Measurements from ENCODE around the gene NOX3.

The NOX3 gene

GRCh38 chr6:155409391-155409790 is 46.2 kb downstream of the NOX3 start:
- H3K36me3 ChIP-seq (ENCODE audit: insufficient read depth, low read length), result no peaks in the 10 kb centered on the region
- H2AFZ ChIP-seq (ENCODE audit: low read depth, low read length), result no peak overlapping the region
- no peak overlapping the region for H3K4me2 ChIP-seq (ENCODE audit: insufficient read depth, low read length)
- no peak overlapping the region for H3K27ac ChIP-seq (ENCODE audit: low read length)
- no peaks in the 10 kb centered on the region for H4K20me1 ChIP-seq (ENCODE audit: insufficient read depth, low read length)
- H3K79me2 ChIP-seq (ENCODE audit: insufficient read depth, low read length), result no peaks in the 10 kb centered on the region
- ATAC-seq (ENCODE audit: insufficient read depth, low read depth), result no peak
- H3K9ac ChIP-seq (ENCODE audit: low read depth, low read length), result no peak overlapping the region
- H3K4me3 ChIP-seq (ENCODE audit: low read depth in 1 of 2, low read length in 2 of 2), result no peak overlapping the region
- no peaks in the 10 kb centered on the region for H3K27me3 ChIP-seq (ENCODE audit: insufficient read depth, low read length, poor library complexity)
- no peaks in the 10 kb centered on the region for H3K4me1 ChIP-seq (ENCODE audit: insufficient read depth, low read length)
- H3K9me3 ChIP-seq (ENCODE audit: insufficient read depth, low read length, severe bottlenecking), result no peaks in the 10 kb centered on the region
- no peak for TF ChIP-seq EZH2 (IDR thresholded peaks at IDR 0.05; ENCODE audit: borderline replicate concordance, low read depth, low read length, severe bottlenecking)
- no peak for TF ChIP-seq CTCF (IDR thresholded peaks at IDR 0.05; ENCODE audit: borderline replicate concordance, extremely low read depth, low read length, poor library complexity, severe bottlenecking)
- no peak for DNase-seq

DNA sequence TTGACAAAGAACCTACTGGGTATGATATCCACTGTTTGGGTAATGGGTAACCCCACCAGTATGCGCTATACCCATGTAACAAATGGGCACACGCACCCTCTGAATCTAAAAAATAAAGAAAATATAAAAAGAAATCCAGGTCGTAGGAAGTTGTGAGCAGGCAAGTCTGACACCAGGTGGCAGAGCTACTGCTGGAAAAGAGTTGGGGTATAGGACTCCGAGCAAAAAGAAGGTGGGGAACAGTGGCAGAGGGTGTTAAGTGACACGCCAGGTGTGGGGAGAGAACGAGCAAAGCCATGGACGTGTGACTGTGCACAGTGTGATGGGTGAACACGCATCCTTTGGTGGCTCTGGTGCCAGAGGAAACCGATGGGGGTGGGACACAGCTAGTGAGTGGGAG is 46.7 kb downstream of the NOX3 start:
- DNase-seq (no peak), ATAC-seq (ENCODE audit: insufficient read depth, low read depth) (no peak)
- Histone ChIP-seq H4K20me1 (ENCODE audit: insufficient read depth, low read length) (no peaks in the 10 kb centered on the region), H3K4me3 (ENCODE audit: low read depth in 1 of 2, low read length in 2 of 2) (no peak overlapping the region), H3K9me3 (ENCODE audit: insufficient read depth, low read length, severe bottlenecking) (no peaks in the 10 kb centered on the region), H3K27ac (ENCODE audit: low read length) (no peak overlapping the region), H3K27me3 (ENCODE audit: insufficient read depth, low read length, poor library complexity) (no peaks in the 10 kb centered on the region), H3K4me2 (ENCODE audit: insufficient read depth, low read length) (no peak overlapping the region), H3K79me2 (ENCODE audit: insufficient read depth, low read length) (no peaks in the 10 kb centered on the region), H3K9ac (ENCODE audit: low read depth, low read length) (no peak overlapping the region), H2AFZ (ENCODE audit: low read depth, low read length) (no peak overlapping the region), H3K36me3 (ENCODE audit: insufficient read depth, low read length) (no peaks in the 10 kb centered on the region), H3K4me1 (ENCODE audit: insufficient read depth, low read length) (no peaks in the 10 kb centered on the region)
- TF ChIP-seq CTCF (IDR thresholded peaks at IDR 0.05; ENCODE audit: borderline replicate concordance, extremely low read depth, low read length, poor library complexity, severe bottlenecking), result no peak
- TF ChIP-seq EZH2 (IDR thresholded peaks at IDR 0.05; ENCODE audit: borderline replicate concordance, low read depth, low read length, severe bottlenecking), result no peak

- DNase-seq, result no peak
- Histone ChIP-seq H2AFZ (ENCODE audit: low read depth, low read length) (no peak overlapping the region), H3K79me2 (ENCODE audit: insufficient read depth, low read length) (no peaks in the 10 kb centered on the region), H3K4me2 (ENCODE audit: insufficient read depth, low read length) (no peak overlapping the region), H3K27ac (ENCODE audit: low read length) (no peak overlapping the region), H3K9ac (ENCODE audit: low read depth, low read length) (no peak overlapping the region), H3K27me3 (ENCODE audit: insufficient read depth, low read length, poor library complexity) (no peaks in the 10 kb centered on the region), H3K36me3 (ENCODE audit: insufficient read depth, low read length) (no peaks in the 10 kb centered on the region), H3K4me3 (ENCODE audit: low read depth in 1 of 2, low read length in 2 of 2) (no peak overlapping the region), H4K20me1 (ENCODE audit: insufficient read depth, low read length) (no peaks in the 10 kb centered on the region), H3K9me3 (ENCODE audit: insufficient read depth, low read length, severe bottlenecking) (no peaks in the 10 kb centered on the region), H3K4me1 (ENCODE audit: insufficient read depth, low read length) (no peaks in the 10 kb centered on the region)
- TF ChIP-seq EZH2 (IDR thresholded peaks at IDR 0.05; ENCODE audit: borderline replicate concordance, low read depth, low read length, severe bottlenecking), result no peak
- no peak for TF ChIP-seq CTCF (IDR thresholded peaks at IDR 0.05; ENCODE audit: borderline replicate concordance, extremely low read depth, low read length, poor library complexity, severe bottlenecking)
- ATAC-seq (ENCODE audit: insufficient read depth, low read depth), result no peak
Measured at GRCh38 chr6:155408231-155408630, 47.4 kb downstream of the NOX3 start.

DNA sequence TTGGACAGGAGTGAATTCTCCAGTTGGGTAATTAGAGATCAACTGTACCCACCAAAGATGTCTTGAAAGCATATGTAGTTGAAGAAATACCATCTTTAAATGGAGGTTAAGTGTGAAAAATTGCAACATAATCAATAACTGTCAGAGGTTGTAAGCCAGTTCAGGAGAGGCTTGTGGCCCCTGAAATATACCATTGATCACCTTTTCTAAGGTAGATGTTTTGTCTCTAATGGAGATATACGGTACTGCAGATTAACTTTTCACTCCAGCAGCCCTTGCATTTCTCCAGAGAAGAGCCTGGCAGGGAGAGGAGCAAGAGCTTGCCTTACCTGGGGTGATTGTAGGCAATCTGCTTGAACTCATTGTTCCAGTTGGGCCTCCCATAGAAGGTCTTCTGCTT is 48.8 kb downstream of the NOX3 start:
- Histone ChIP-seq H3K79me2 (ENCODE audit: insufficient read depth, low read length) (no peaks in the 10 kb centered on the region), H3K27ac (ENCODE audit: low read length) (no peak overlapping the region), H3K9me3 (ENCODE audit: insufficient read depth, low read length, severe bottlenecking) (no peaks in the 10 kb centered on the region), H3K4me3 (ENCODE audit: low read depth in 1 of 2, low read length in 2 of 2) (no peak overlapping the region), H3K9ac (ENCODE audit: low read depth, low read length) (no peak overlapping the region), H2AFZ (ENCODE audit: low read depth, low read length) (no peak overlapping the region), H3K27me3 (ENCODE audit: insufficient read depth, low read length, poor library complexity) (no peaks in the 10 kb centered on the region), H4K20me1 (ENCODE audit: insufficient read depth, low read length) (no peaks in the 10 kb centered on the region), H3K4me1 (ENCODE audit: insufficient read depth, low read length) (no peaks in the 10 kb centered on the region), H3K36me3 (ENCODE audit: insufficient read depth, low read length) (no peaks in the 10 kb centered on the region), H3K4me2 (ENCODE audit: insufficient read depth, low read length) (no peak overlapping the region)
- ATAC-seq (ENCODE audit: insufficient read depth, low read depth), result no peak
- TF ChIP-seq CTCF (IDR thresholded peaks at IDR 0.05; ENCODE audit: borderline replicate concordance, extremely low read depth, low read length, poor library complexity, severe bottlenecking) (no peak), EZH2 (IDR thresholded peaks at IDR 0.05; ENCODE audit: borderline replicate concordance, low read depth, low read length, severe bottlenecking) (no peak)
- DNase-seq, result no peak

Data from DND-41 (cell line).